GM12874 (cell line): ENCODE measurements around the gene ELL.

Experiments used
- TF ChIP-seq, protein P1 (sequence below): IDR thresholded peaks from 2 replicates; pipeline ENCODE4 v1.5.1; 2011; ENCODE audit warnings: low read depth, mild to moderate bottlenecking, control low read depth, low read length, moderate library complexity; ENCODE audit not compliant: insufficient read depth

Gene ELL

DNA sequence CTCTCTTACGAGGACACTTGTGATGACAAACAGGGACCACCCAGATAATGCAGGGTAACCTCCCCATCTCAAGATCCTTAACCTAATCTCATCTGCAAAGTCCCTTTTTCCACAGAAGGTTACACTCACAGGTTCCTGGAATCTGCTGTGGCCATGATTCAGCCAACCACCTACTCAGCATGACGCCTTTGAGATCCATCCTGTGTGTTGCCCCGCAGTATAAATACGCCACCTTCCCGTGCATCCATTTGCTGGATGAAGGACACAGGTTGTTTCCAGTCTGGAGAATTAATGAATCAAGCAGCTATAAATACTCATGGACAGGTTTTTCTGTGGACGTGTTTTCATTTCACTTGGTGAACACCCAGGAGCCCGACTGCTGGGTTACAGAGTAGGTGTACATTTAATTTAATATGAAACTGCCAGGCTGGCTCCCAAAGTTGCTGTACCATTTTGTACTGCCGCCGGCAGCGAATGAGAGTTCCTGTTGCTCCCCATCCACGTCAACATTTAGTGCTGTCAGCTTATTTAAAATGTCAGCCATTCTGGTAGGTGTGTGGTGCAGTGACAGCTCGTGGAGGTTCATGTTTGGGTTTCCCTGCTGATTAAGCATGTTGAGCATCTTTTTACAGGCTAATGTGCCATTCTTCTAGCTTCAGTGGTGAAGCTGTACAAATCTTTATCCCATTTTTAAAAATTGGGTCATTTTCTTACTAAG, 40.2 kb downstream of the ELL start:
- TF ChIP-seq, protein P1, sequence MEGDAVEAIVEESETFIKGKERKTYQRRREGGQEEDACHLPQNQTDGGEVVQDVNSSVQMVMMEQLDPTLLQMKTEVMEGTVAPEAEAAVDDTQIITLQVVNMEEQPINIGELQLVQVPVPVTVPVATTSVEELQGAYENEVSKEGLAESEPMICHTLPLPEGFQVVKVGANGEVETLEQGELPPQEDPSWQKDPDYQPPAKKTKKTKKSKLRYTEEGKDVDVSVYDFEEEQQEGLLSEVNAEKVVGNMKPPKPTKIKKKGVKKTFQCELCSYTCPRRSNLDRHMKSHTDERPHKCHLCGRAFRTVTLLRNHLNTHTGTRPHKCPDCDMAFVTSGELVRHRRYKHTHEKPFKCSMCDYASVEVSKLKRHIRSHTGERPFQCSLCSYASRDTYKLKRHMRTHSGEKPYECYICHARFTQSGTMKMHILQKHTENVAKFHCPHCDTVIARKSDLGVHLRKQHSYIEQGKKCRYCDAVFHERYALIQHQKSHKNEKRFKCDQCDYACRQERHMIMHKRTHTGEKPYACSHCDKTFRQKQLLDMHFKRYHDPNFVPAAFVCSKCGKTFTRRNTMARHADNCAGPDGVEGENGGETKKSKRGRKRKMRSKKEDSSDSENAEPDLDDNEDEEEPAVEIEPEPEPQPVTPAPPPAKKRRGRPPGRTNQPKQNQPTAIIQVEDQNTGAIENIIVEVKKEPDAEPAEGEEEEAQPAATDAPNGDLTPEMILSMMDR, result no peak

DNA sequence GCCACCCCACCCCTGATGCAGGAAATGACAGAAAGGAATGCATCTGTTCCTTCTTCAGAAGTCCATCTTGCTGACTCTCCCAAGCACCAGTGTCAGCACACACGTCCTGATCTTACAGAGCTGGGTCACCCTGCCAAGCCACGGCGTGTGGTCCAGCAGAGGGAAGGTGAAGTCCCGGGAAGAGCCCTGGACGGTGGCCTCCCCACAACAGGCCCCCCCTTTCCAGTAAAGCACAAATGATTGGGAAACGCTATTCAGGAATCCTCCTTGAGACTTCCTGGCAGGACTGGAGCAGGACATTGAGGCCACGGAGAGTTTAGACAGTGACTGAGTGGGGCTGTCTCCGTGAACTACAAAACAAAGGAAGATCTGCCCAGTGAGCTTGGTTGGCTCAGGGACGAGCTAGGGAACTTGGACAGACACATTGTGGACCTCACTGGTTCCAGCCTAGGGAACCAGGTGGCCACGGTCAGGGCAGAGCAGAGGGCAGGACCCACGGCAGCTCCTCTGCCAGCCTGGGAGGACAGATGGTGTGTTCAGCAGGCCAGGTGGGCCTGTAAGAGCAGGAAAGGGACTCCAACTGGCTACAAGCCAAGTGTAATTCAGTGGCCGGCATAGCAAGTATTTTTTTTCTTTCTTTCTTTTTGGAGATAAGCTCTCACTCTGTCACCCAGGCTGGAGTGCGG, 41.7 kb downstream of the ELL start:
- TF ChIP-seq, protein P1, result no peak

GRCh38 chr19:18478545-18479311, 43.1 kb downstream of the ELL start:
- TF ChIP-seq, protein P1, result no peak

- TF ChIP-seq, protein P1, result no peak
These were observed 43.9 kb downstream of the ELL start for GRCh38 chr19:18477974-18478373.

DNA sequence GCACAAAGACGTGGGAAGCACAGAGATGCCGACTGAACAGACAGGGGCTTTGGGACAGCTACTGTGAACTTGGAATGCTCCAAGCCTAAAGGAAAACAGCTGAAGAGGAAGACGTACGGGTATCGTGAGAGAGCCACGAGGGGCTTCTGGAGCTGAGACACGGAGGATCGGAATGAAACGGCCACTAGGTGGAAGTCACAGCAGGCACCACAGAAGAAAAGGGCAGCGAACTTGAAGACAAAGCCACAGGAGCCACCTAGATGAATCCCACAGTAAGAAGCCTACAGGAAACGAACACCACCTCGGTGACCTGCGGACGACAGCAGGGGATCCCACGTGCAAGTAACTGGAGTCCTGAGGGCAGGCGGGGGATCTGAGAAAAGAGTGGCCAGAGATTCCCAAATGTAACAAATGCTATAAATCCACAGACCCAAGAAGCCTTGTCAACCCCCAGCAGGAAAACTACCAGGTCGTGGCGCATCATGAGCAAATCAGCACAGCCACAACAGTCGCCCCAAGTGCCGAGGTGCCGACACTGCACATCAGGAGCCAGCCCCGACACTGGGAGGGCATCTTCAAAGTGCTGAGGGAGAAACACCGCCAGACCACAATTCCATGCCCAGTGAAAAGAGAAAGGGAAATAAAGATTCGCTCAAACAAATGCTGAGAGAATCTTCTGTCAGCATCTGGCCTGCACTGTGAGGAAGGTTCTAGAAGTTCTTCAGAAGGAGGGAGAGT, 44.7 kb downstream of the ELL start:
- TF ChIP-seq, protein P1, result no peak

DNA sequence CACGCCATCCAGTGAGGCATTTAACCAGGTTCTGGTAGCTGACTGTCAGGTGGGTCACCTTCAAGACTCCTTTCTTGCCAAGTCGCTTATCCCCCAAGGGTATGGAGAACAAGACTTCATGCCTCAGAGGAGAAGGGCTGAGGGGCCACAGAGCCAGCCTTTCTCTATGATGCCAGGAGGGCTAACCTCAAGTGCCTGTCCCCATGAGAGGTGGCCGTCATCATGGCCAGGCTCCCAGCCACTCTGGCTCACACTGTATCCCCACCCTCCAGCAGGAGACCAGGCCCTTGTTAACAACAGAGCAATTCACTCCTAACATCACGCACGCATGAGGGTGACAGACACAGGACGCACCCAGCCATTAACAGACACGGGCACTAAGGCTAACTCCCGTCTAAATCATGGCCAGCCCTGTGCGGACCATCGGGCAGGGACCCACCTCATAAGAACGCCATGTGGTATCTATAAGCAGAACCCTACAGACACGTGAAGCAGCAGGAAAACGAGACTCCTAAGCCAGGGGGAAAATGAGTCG, 45.3 kb downstream of the ELL start:
- TF ChIP-seq, protein P1, result no peak
